GM23338 (cell line): ENCODE data around the gene TBC1D14. TPM values are rescaled to one million over a fixed set of nuclear protein-coding genes. Genes with fewer than 3 reads are reported as not detected.

Experiments used
- ATAC-seq: fragments of 200-7000 bp; cut with Tn5 transposase; 3 replicates; pipeline ENCODE4 v1.9.1; 2020
- DNase-seq: peaks from one replicate; pipeline ENCODE4 v3.0.0-alpha.2; 2015; ENCODE audit warnings: low spot score
- H2AFZ ChIP-seq: fragments of 200-600 bp; sonication (generic); 2 replicates; pipeline ENCODE4 v1.8.0; 2016; ENCODE audit warnings: antibody characterized with exemption, mild to moderate bottlenecking, moderate library complexity
- H3F3A ChIP-seq: fragments of 200-600 bp; sonication (generic); replicated peaks from 2 replicates; pipeline ENCODE4 v1.8.0; 2017; ENCODE audit warnings: antibody characterized with exemption, mixed run types, low read depth
- H3K27ac ChIP-seq: fragments of 200-600 bp; sonication (generic); 2 replicates; pipeline ENCODE4 v1.6.1; 2016; ENCODE audit warnings: low read depth
- H3K27me3 ChIP-seq: fragments of 200-600 bp; sonication (generic); 2 replicates; pipeline ENCODE4 v1.8.0; 2016; ENCODE audit warnings: mild to moderate bottlenecking, mixed run types, moderate library complexity; ENCODE audit not compliant: insufficient read depth
- H3K36me3 ChIP-seq: fragments of 200-600 bp; sonication (generic); 2 replicates; pipeline ENCODE4 v1.8.0; 2016; ENCODE audit warnings: mild to moderate bottlenecking; ENCODE audit not compliant: insufficient read depth
- H3K4me1 ChIP-seq: fragments of 200-600 bp; sonication (generic); 2 replicates; pipeline ENCODE4 v1.8.0; 2016; ENCODE audit warnings: mild to moderate bottlenecking, moderate library complexity; ENCODE audit not compliant: insufficient read depth
- H3K4me2 ChIP-seq: fragments of 200-600 bp; sonication (generic); 2 replicates; pipeline ENCODE4 v1.7.1; 2017; ENCODE audit warnings: mixed run types
- H3K4me3 ChIP-seq: fragments of 200-600 bp; sonication (generic); 2 replicates; pipeline ENCODE4 v1.6.1; 2016; ENCODE audit warnings: mixed run types
- H3K79me2 ChIP-seq: fragments of 200-600 bp; sonication (generic); replicated peaks from 2 replicates; pipeline ENCODE4 v1.8.0; 2017; ENCODE audit warnings: mild to moderate bottlenecking; ENCODE audit not compliant: insufficient read depth
- H3K9me2 ChIP-seq: fragments of 200-600 bp; sonication (generic); 2 replicates; pipeline ENCODE4 v1.8.0; 2017; ENCODE audit not compliant: insufficient read depth
- H4K20me1 ChIP-seq: fragments of 200-600 bp; sonication (generic); replicated peaks from 2 replicates; pipeline ENCODE4 v1.8.0; 2017; ENCODE audit warnings: mild to moderate bottlenecking; ENCODE audit not compliant: insufficient read depth
- H3K27ac Mint-ChIP-seq: 2 replicates; pipeline ENCODE4 v1.8.0; 2020; ENCODE audit warnings: inconsistent platforms, mild to moderate bottlenecking, moderate library complexity, mixed read lengths
- H3K27me3 Mint-ChIP-seq: 3 replicates; pipeline ENCODE4 v1.8.0; 2022; ENCODE audit warnings: low read depth, mild to moderate bottlenecking, moderate library complexity, mixed read lengths, inconsistent platforms; ENCODE audit not compliant: insufficient read depth, poor library complexity
- H3K36me3 Mint-ChIP-seq: 3 replicates; pipeline ENCODE4 v1.8.0; 2021; ENCODE audit warnings: low read depth, mild to moderate bottlenecking, inconsistent platforms, moderate library complexity, mixed read lengths
- H3K4me1 Mint-ChIP-seq: 3 replicates; pipeline ENCODE4 v1.8.0; 2020; ENCODE audit warnings: mild to moderate bottlenecking, inconsistent platforms, mixed read lengths
- H3K4me3 Mint-ChIP-seq: 3 replicates; pipeline ENCODE4 v1.8.0; 2021; ENCODE audit warnings: moderate library complexity, mild to moderate bottlenecking, inconsistent platforms, mixed read lengths
- H3K9me3 Mint-ChIP-seq: 3 replicates; pipeline ENCODE4 v1.8.0; 2020; ENCODE audit warnings: moderate library complexity, mild to moderate bottlenecking, inconsistent platforms, mixed read lengths
- CREB1 ChIP-seq: fragments of 250-450 bp; sonication (Bioruptor Pico); IDR thresholded peaks from 2 replicates; pipeline ENCODE4 v1.5.0; 2020; ENCODE audit warnings: low read depth, mild to moderate bottlenecking, moderate library complexity
- EZH2 ChIP-seq: fragments of 200-600 bp; sonication (generic); IDR thresholded peaks from one replicate; pipeline ENCODE4 v1.8.0; 2017; ENCODE audit warnings: antibody characterized with exemption, mild to moderate bottlenecking, low read depth; ENCODE audit not compliant: unreplicated experiment
- EZH2phosphoT487 ChIP-seq: fragments of 200-600 bp; sonication (generic); IDR thresholded peaks from one replicate; pipeline ENCODE4 v1.8.1; 2018; ENCODE audit warnings: antibody characterized with exemption; ENCODE audit not compliant: unreplicated experiment
- JUNB ChIP-seq: IDR thresholded peaks from one replicate; pipeline ENCODE4 v1.6.1; 2016; ENCODE audit warnings: antibody characterized with exemption; ENCODE audit not compliant: unreplicated experiment
- NANOG ChIP-seq: IDR thresholded peaks from 2 replicates; pipeline ENCODE4 v1.6.1; 2016; ENCODE audit warnings: antibody characterized with exemption, borderline replicate concordance
- POLR2AphosphoS5 ChIP-seq: IDR thresholded peaks from 2 replicates; pipeline ENCODE4 v1.6.1; 2016; ENCODE audit warnings: antibody characterized with exemption, low read depth
- STAT1 ChIP-seq: IDR thresholded peaks from one replicate; pipeline ENCODE4 v1.6.1; 2016; ENCODE audit warnings: antibody characterized with exemption; ENCODE audit not compliant: unreplicated experiment
- ZNF114 ChIP-seq: fragments of 250-450 bp; sonication (Bioruptor Pico); IDR thresholded peaks from 2 replicates; pipeline ENCODE4 v1.5.0; 2020; ENCODE audit warnings: mild to moderate bottlenecking, moderate library complexity
- ZNF331 ChIP-seq: fragments of 250-450 bp; sonication (Bioruptor Pico); IDR thresholded peaks from 2 replicates; pipeline ENCODE4 v1.5.0; 2020; ENCODE audit warnings: low read depth, mild to moderate bottlenecking, moderate library complexity
- polyA plus RNA-seq: library from polyadenylated mRNA; unstranded; fragments of >200 nt; fragmentation: Nextera tagmentation; extraction: Ambion mirVana; gene quantifications from 2 replicates; pipeline ENCODE4 v1.2.1, GENCODE V29; 2016
- total RNA-seq: library from RNA; depleted of rRNA; stranded (reverse); fragments of >200 nt; shearing (Covaris generic); gene quantifications from 2 replicates; pipeline ENCODE4 v1.2.3, GENCODE V29; 2014
- TF ChIP-seq, protein P1 (sequence below): IDR thresholded peaks from one replicate; pipeline ENCODE4 v1.6.1; 2018; ENCODE audit warnings: antibody characterized with exemption; ENCODE audit not compliant: unreplicated experiment
- TF ChIP-seq, protein P2 (sequence below), 2 experiments: fragments of 200-600 bp in 1 of 2; sonication (generic) in 1 of 2; conservative IDR thresholded peaks; 2 replicates each; pipeline versions ENCODE4 v1.5.1 to v1.6.1; 2016 to 2017; ENCODE audit warnings: antibody characterized with exemption in 2 of 2, low read depth in 2 of 2, mild to moderate bottlenecking in 2 of 2, moderate library complexity in 1 of 2
- TF ChIP-seq, protein P3 (sequence below): IDR thresholded peaks from 2 replicates; pipeline ENCODE4 v1.6.1; 2016; ENCODE audit warnings: antibody characterized with exemption

Gene TBC1D14
- total and polyA plus RNA-seq, 2 experiments from 2014 or later = 18.2 to 59.7 TPM

DNA sequence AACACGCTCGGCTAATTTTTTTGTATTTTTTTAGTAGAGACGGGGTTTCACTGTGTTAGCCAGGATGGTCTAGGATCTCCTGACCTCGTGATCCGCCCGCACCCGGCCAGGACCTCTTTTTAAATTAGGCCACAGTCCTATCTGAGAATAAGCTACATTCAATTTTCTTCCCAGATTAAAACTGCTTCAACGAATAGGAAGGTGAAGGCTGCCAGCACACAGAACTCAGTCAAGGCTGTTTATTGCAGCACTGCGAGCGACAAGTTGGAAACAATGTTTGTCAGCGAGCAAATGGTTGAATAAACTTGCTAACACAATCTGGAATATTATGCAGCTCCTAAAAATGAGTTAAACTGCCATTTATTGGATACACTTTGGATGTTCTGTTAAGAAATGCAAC, 156.4 kb downstream of the TBC1D14 start (continued):
- TF ChIP-seq JUNB (no peak), ZNF331 (CRISPR knock-in tag) (no peak), EZH2 (no peak), EZH2phosphoT487 (no peak), ZNF114 (CRISPR knock-in tag) (no peak), STAT1 (no peak)
- TF ChIP-seq, protein P1, sequence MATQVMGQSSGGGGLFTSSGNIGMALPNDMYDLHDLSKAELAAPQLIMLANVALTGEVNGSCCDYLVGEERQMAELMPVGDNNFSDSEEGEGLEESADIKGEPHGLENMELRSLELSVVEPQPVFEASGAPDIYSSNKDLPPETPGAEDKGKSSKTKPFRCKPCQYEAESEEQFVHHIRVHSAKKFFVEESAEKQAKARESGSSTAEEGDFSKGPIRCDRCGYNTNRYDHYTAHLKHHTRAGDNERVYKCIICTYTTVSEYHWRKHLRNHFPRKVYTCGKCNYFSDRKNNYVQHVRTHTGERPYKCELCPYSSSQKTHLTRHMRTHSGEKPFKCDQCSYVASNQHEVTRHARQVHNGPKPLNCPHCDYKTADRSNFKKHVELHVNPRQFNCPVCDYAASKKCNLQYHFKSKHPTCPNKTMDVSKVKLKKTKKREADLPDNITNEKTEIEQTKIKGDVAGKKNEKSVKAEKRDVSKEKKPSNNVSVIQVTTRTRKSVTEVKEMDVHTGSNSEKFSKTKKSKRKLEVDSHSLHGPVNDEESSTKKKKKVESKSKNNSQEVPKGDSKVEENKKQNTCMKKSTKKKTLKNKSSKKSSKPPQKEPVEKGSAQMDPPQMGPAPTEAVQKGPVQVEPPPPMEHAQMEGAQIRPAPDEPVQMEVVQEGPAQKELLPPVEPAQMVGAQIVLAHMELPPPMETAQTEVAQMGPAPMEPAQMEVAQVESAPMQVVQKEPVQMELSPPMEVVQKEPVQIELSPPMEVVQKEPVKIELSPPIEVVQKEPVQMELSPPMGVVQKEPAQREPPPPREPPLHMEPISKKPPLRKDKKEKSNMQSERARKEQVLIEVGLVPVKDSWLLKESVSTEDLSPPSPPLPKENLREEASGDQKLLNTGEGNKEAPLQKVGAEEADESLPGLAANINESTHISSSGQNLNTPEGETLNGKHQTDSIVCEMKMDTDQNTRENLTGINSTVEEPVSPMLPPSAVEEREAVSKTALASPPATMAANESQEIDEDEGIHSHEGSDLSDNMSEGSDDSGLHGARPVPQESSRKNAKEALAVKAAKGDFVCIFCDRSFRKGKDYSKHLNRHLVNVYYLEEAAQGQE = no peak

DNA sequence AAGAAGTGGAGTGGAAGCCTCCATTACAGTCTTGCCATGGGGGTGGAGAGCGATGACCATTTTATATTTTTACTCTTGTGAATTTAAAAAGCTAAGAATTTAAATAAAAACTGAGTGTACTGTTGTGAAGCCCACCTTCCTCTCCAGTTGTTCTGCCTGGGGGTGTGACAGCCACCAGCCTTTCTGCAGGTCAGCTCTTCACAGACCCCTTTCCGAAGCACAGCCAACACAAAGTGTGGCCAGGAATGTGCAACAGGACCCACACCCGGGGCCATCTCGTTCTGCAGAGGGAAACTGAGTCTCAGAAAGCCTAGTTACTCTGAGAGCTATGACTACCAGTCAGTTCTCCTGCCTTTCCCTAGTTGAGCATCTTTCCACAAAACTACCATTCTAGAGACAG, 156.9 kb downstream of the TBC1D14 start:
- Histone ChIP-seq H3K79me2 (peaks cover 46% of the 10 kb centered on the region), H3K4me1 (peaks cover 20% of the 10 kb centered on the region; the same call in 1 of the 2 replicates), H3K9me2 (no peaks in the 10 kb centered on the region), H3F3A (no peaks in the 10 kb centered on the region), H3K36me3 (peaks cover 14% of the 10 kb centered on the region; the same call in 1 of the 2 replicates), H4K20me1 (peaks cover 38% of the 10 kb centered on the region), H3K4me3 (peak overlapping the region; percentile 72), H3K4me2 (peak overlapping the region; percentile 92), H2AFZ (no peak overlapping the region), H3K27me3 (peaks cover 21% of the 10 kb centered on the region), H3K27ac (no peak overlapping the region)
- no peaks in the 10 kb centered on the region for H3K9me3 Mint-ChIP-seq
- ATAC-seq (no peak), DNase-seq (no peak)
- H3K4me3 Mint-ChIP-seq = peak overlapping the region; percentile 92
- no peak overlapping the region for H3K27ac Mint-ChIP-seq
- H3K36me3 Mint-ChIP-seq = peaks cover 39% of the 10 kb centered on the region
- H3K4me1 Mint-ChIP-seq = peaks cover 20% of the 10 kb centered on the region
- peaks cover 17% of the 10 kb centered on the region for H3K27me3 Mint-ChIP-seq
- TF ChIP-seq POLR2AphosphoS5 = no peak
- no peak for TF ChIP-seq NANOG
- TF ChIP-seq, protein P1 = no peak
- no peak for TF ChIP-seq ZNF114 (CRISPR knock-in tag)
- TF ChIP-seq EZH2phosphoT487 = no peak
- no peak for TF ChIP-seq JUNB
- TF ChIP-seq, protein P2, sequence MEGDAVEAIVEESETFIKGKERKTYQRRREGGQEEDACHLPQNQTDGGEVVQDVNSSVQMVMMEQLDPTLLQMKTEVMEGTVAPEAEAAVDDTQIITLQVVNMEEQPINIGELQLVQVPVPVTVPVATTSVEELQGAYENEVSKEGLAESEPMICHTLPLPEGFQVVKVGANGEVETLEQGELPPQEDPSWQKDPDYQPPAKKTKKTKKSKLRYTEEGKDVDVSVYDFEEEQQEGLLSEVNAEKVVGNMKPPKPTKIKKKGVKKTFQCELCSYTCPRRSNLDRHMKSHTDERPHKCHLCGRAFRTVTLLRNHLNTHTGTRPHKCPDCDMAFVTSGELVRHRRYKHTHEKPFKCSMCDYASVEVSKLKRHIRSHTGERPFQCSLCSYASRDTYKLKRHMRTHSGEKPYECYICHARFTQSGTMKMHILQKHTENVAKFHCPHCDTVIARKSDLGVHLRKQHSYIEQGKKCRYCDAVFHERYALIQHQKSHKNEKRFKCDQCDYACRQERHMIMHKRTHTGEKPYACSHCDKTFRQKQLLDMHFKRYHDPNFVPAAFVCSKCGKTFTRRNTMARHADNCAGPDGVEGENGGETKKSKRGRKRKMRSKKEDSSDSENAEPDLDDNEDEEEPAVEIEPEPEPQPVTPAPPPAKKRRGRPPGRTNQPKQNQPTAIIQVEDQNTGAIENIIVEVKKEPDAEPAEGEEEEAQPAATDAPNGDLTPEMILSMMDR (conservative IDR thresholded peaks at IDR 0.05; ENCODE audit: low read depth in 2 of 2) = no peak
- TF ChIP-seq, protein P3, sequence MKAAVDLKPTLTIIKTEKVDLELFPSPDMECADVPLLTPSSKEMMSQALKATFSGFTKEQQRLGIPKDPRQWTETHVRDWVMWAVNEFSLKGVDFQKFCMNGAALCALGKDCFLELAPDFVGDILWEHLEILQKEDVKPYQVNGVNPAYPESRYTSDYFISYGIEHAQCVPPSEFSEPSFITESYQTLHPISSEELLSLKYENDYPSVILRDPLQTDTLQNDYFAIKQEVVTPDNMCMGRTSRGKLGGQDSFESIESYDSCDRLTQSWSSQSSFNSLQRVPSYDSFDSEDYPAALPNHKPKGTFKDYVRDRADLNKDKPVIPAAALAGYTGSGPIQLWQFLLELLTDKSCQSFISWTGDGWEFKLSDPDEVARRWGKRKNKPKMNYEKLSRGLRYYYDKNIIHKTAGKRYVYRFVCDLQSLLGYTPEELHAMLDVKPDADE = no peak
- TF ChIP-seq CREB1 = no peak
- no peak for TF ChIP-seq STAT1
- no peak for TF ChIP-seq ZNF331 (CRISPR knock-in tag)
- TF ChIP-seq EZH2 = no peak
